ENCODE measurements around the gene ABCB8. TPM values are rescaled to one million over a fixed set of nuclear protein-coding genes. Genes with fewer than 3 reads are reported as not detected.

The ABCB8 gene
- total and polyA plus RNA-seq, 2 experiments from 2014 or later, result 29.6 to 31.6 TPM

GRCh38 chr7:151073990-151074389, 45.7 kb downstream of the ABCB8 start:
- Histone ChIP-seq H3K79me2 (ENCODE audit: insufficient read depth) (peaks cover 13% of the 10 kb centered on the region), H4K20me1 (ENCODE audit: insufficient read depth) (no peaks in the 10 kb centered on the region), H3K9me2 (ENCODE audit: insufficient read depth) (no peaks in the 10 kb centered on the region), H3K27me3 (replicated peaks; ENCODE audit: insufficient read depth) (no peaks in the 10 kb centered on the region), H3F3A (ENCODE audit: insufficient read depth) (peaks cover 7% of the 10 kb centered on the region; the same call in 1 of the 2 replicates), H3K9me3 (ENCODE audit: low read depth) (no peaks in the 10 kb centered on the region), H3K4me2 (ENCODE audit: unreplicated experiment) (no peak overlapping the region), H3K9ac (no peak overlapping the region), H3K4me3 (no peak overlapping the region), H3K27ac (no peak overlapping the region), H3K36me3 (ENCODE audit: low read depth) (no peaks in the 10 kb centered on the region; the same call in 1 of the 2 replicates), H2AFZ (no peak overlapping the region), H3K4me1 (ENCODE audit: insufficient read depth) (peaks cover 7% of the 10 kb centered on the region)
- in situ Hi-C loops (cut with MboI), result no loop called here
- no peak for DNase-seq
- whole genome bisulfite sequencing, 2 experiments (ENCODE audit: low coverage in 1 of 2, low lambda C conversion rate in 2 of 2, missing lambda C conversion rate in 2 of 2), result 91 to 93% methylated on average over 17 of the region's 17 CpGs
- TF ChIP-seq EZH2 (IDR thresholded peaks at IDR 0.05; ENCODE audit: insufficient read depth, poor library complexity, severe bottlenecking), result no peak
- TF ChIP-seq EZH2phosphoT487 (IDR thresholded peaks at IDR 0.05; ENCODE audit: insufficient read depth, low read depth), result no peak

DNA sequence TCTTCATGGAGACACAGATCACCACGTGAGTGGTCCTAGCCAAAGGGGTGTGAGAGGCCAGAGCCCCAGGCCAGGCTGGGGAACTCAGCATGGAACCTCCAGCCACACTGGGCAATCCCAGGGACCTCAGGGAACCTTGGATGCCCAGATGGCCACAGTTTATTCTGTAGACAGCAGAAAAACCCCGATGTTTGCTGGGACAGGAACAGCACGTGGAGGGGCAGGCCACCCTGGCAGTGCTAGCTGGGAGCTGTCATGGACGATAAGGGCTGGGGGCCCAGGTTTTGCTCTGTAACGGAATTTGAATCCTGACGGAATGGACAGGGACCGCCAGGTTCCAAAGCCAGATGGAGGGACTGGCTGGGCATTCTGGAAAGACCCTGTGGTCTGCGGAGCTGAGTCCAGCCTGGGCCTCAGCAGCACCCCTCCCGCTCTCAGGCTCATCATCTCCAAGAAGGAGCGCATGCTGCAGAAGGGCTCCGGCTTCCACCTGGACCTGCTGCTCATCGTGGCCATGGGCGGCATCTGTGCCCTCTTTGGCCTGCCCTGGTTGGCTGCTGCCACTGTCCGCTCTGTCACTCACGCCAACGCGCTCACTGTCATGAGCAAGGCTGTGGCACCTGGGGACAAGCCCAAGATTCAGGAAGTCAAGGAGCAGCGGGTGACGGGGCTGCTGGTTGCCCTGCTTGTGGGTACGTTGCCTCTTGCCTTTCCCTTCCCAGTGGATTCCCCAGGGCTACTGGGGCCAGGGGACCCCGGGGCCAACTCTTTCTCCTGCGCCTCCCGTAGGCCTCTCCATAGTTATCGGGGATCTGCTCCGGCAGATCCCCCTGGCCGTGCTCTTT, 46.8 kb downstream of the ABCB8 start:
- Histone ChIP-seq H3K9ac (no peak overlapping the region), H3K27me3 (replicated peaks; ENCODE audit: insufficient read depth) (no peaks in the 10 kb centered on the region), H3K36me3 (ENCODE audit: low read depth) (no peaks in the 10 kb centered on the region; the same call in 1 of the 2 replicates), H3K79me2 (ENCODE audit: insufficient read depth) (peaks cover 24% of the 10 kb centered on the region), H3F3A (ENCODE audit: insufficient read depth) (peaks cover 7% of the 10 kb centered on the region; the same call in 1 of the 2 replicates), H3K9me2 (ENCODE audit: insufficient read depth) (no peaks in the 10 kb centered on the region), H3K27ac (no peak overlapping the region), H3K4me3 (no peak overlapping the region), H4K20me1 (ENCODE audit: insufficient read depth) (no peaks in the 10 kb centered on the region), H3K9me3 (ENCODE audit: low read depth) (no peaks in the 10 kb centered on the region), H3K4me1 (ENCODE audit: insufficient read depth) (peaks cover 7% of the 10 kb centered on the region), H3K4me2 (ENCODE audit: unreplicated experiment) (no peak overlapping the region), H2AFZ (no peak overlapping the region)
- WGBS, 2 experiments (ENCODE audit: low coverage in 1 of 2, low lambda C conversion rate in 2 of 2, missing lambda C conversion rate in 2 of 2), result 87 to 91% methylated on average over 26 of the region's 26 CpGs
- no peak for TF ChIP-seq EZH2 (IDR thresholded peaks at IDR 0.05; ENCODE audit: insufficient read depth, poor library complexity, severe bottlenecking)
- TF ChIP-seq EZH2phosphoT487 (IDR thresholded peaks at IDR 0.05; ENCODE audit: insufficient read depth, low read depth), result no peak
- in situ Hi-C loops (cut with MboI), result no loop called here
- no peak for DNase-seq

DNA sequence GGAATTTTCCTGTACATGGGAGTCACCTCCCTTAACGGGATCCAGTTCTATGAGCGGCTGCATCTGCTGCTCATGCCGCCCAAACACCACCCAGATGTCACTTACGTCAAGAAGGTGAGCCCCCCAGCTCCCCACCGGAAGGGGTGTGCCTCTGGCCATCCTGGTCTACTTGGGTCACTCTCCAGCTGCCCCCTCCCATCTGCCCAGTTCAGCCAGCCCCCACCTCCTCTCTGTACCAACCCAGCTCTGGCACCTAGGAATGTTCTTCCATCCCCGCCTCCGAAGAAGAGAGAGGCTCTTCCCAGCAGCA, 47.4 kb downstream of the ABCB8 start:
- Histone ChIP-seq H3K4me2 (ENCODE audit: unreplicated experiment) (no peak overlapping the region), H3K79me2 (ENCODE audit: insufficient read depth) (peaks cover 29% of the 10 kb centered on the region), H3K9me2 (ENCODE audit: insufficient read depth) (no peaks in the 10 kb centered on the region), H3K9ac (no peak overlapping the region), H2AFZ (no peak overlapping the region), H3F3A (ENCODE audit: insufficient read depth) (peaks cover 7% of the 10 kb centered on the region; the same call in 1 of the 2 replicates), H4K20me1 (ENCODE audit: insufficient read depth) (no peaks in the 10 kb centered on the region), H3K27me3 (replicated peaks; ENCODE audit: insufficient read depth) (no peaks in the 10 kb centered on the region), H3K9me3 (ENCODE audit: low read depth) (no peaks in the 10 kb centered on the region), H3K4me3 (no peak overlapping the region), H3K27ac (no peak overlapping the region), H3K36me3 (ENCODE audit: low read depth) (no peaks in the 10 kb centered on the region; the same call in 1 of the 2 replicates), H3K4me1 (ENCODE audit: insufficient read depth) (peaks cover 7% of the 10 kb centered on the region)
- in situ Hi-C loops (cut with MboI), result no loop called here
- no peak for DNase-seq
- TF ChIP-seq EZH2 (IDR thresholded peaks at IDR 0.05; ENCODE audit: insufficient read depth, poor library complexity, severe bottlenecking), result no peak
- TF ChIP-seq EZH2phosphoT487 (IDR thresholded peaks at IDR 0.05; ENCODE audit: insufficient read depth, low read depth), result no peak
- WGBS, 2 experiments (ENCODE audit: low coverage in 1 of 2, low lambda C conversion rate in 2 of 2, missing lambda C conversion rate in 2 of 2), result 62 to 71% methylated on average over 7 of the region's 7 CpGs

DNA sequence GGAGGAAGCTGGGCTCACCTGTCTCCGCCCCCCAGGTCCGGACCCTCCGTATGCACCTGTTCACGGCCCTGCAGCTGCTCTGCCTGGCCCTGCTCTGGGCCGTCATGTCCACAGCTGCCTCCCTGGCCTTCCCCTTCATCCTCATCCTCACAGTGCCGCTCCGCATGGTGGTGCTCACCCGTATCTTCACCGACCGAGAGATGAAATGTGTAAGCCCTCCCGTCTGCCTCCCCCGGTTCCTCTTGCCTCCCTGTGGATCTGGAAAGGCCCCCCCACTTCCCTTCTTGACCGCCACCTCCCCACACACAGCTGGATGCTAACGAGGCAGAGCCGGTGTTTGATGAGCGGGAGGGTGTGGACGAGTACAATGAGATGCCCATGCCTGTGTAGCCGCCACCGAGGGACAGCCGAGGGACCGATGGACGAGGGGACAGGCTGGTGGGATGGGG, 47.8 kb downstream of the ABCB8 start:
- no peak for DNase-seq
- Histone ChIP-seq H3K4me2 (ENCODE audit: unreplicated experiment) (no peak overlapping the region), H3K79me2 (ENCODE audit: insufficient read depth) (peaks cover 29% of the 10 kb centered on the region), H3K4me3 (no peak overlapping the region), H3K27me3 (replicated peaks; ENCODE audit: insufficient read depth) (no peaks in the 10 kb centered on the region), H3K9ac (no peak overlapping the region), H3K4me1 (ENCODE audit: insufficient read depth) (peaks cover 7% of the 10 kb centered on the region), H3K9me2 (ENCODE audit: insufficient read depth) (no peaks in the 10 kb centered on the region), H3K36me3 (ENCODE audit: low read depth) (no peaks in the 10 kb centered on the region; the same call in 1 of the 2 replicates), H3F3A (ENCODE audit: insufficient read depth) (peaks cover 7% of the 10 kb centered on the region; the same call in 1 of the 2 replicates), H3K27ac (no peak overlapping the region), H2AFZ (no peak overlapping the region), H3K9me3 (ENCODE audit: low read depth) (no peaks in the 10 kb centered on the region), H4K20me1 (ENCODE audit: insufficient read depth) (no peaks in the 10 kb centered on the region)
- TF ChIP-seq EZH2phosphoT487 (IDR thresholded peaks at IDR 0.05; ENCODE audit: insufficient read depth, low read depth) (no peak), EZH2 (IDR thresholded peaks at IDR 0.05; ENCODE audit: insufficient read depth, poor library complexity, severe bottlenecking) (no peak)
- in situ Hi-C loops (cut with MboI), result no loop called here
- WGBS, 2 experiments (ENCODE audit: low coverage in 1 of 2, low lambda C conversion rate in 2 of 2, missing lambda C conversion rate in 2 of 2), result 87 to 90% methylated on average over 21 to 22 of the region's 22 CpGs
